ENCODE data around the gene TNFSF13. TPM values are rescaled to one million over a fixed set of nuclear protein-coding genes. Genes with fewer than 3 reads are reported as not detected.
A peak's percentile ranks its signal among the peaks of the same experiment; 100 is the strongest.

TNFSF13 gene
- total RNA-seq, 1 donor from 2014 or later = 5.2 TPM

- no peak for TF ChIP-seq CTCF (IDR thresholded peaks at IDR 0.05; ENCODE audit: unreplicated experiment)
- peaks cover 22% of the 10 kb centered on the region for H3K36me3 Mint-ChIP-seq
- peak overlapping the region; percentile 57 for H3K4me3 Mint-ChIP-seq
- H3K4me1 Mint-ChIP-seq = peaks cover 29% of the 10 kb centered on the region
- DNase-seq (ENCODE audit: low spot score in 2 of 2, unreplicated experiment in 2 of 2) = no peak
- H3K27ac Mint-ChIP-seq = no peak overlapping the region
- no peaks in the 10 kb centered on the region for H3K9me3 Mint-ChIP-seq
- no peaks in the 10 kb centered on the region for H3K27me3 Mint-ChIP-seq (ENCODE audit: low read depth)
These were observed 30.1 kb downstream of the TNFSF13 start for GRCh38 chr17:7588553-7589203.

- Mint-ChIP-seq H3K27ac (no peak overlapping the region), H3K36me3 (peaks cover 28% of the 10 kb centered on the region), H3K27me3 (ENCODE audit: low read depth) (no peaks in the 10 kb centered on the region), H3K4me3 (peak overlapping the region; percentile 57), H3K9me3 (no peaks in the 10 kb centered on the region), H3K4me1 (peaks cover 27% of the 10 kb centered on the region)
- peak; percentile 84 for TF ChIP-seq CTCF (IDR thresholded peaks at IDR 0.05; ENCODE audit: unreplicated experiment)
- DNase-seq (ENCODE audit: low spot score in 2 of 2, unreplicated experiment in 2 of 2) = peak; percentile 65 to 83
These were observed 30.8 kb downstream of the TNFSF13 start for GRCh38 chr17:7589204-7589868.

GRCh38 chr17:7589891-7590691, 31.5 kb downstream of the TNFSF13 start, which contains the start of gene SOX15:
Gene SOX15 (minus strand): TSS chr17:7590094. CDS start chr17:7589676, 418 bp downstream.
- no peak for DNase-seq (ENCODE audit: low spot score in 2 of 2, unreplicated experiment in 2 of 2)
- TF ChIP-seq CTCF (IDR thresholded peaks at IDR 0.05; ENCODE audit: unreplicated experiment) = no peak
- H3K4me3 Mint-ChIP-seq = peak within 1 kb of the TSS; percentile 57
- peak within 1 kb of the TSS; percentile 93 for H3K27ac Mint-ChIP-seq
- peaks cover 21% of the 10 kb centered on the region for H3K4me1 Mint-ChIP-seq
- H3K36me3 Mint-ChIP-seq = peaks cover 31% of the 10 kb centered on the region
- no peaks in the 10 kb centered on the region for H3K27me3 Mint-ChIP-seq (ENCODE audit: low read depth)
- H3K9me3 Mint-ChIP-seq = no peaks in the 10 kb centered on the region

GRCh38 chr17:7590743-7591142, 32.2 kb downstream of the TNFSF13 start:
- peaks cover 19% of the 10 kb centered on the region for H3K4me1 Mint-ChIP-seq
- peak overlapping the region; percentile 93 for H3K27ac Mint-ChIP-seq
- H3K27me3 Mint-ChIP-seq (ENCODE audit: low read depth) = no peaks in the 10 kb centered on the region
- TF ChIP-seq CTCF (IDR thresholded peaks at IDR 0.05; ENCODE audit: unreplicated experiment) = no peak
- H3K36me3 Mint-ChIP-seq = peaks cover 38% of the 10 kb centered on the region
- peak overlapping the region; percentile 2 for H3K4me3 Mint-ChIP-seq
- no peak for DNase-seq (ENCODE audit: low spot score in 2 of 2, unreplicated experiment in 2 of 2)
- no peaks in the 10 kb centered on the region for H3K9me3 Mint-ChIP-seq

- Mint-ChIP-seq H3K27ac (peak overlapping the region; percentile 93), H3K4me1 (peaks cover 18% of the 10 kb centered on the region), H3K9me3 (no peaks in the 10 kb centered on the region), H3K4me3 (no peak overlapping the region), H3K36me3 (peaks cover 42% of the 10 kb centered on the region), H3K27me3 (ENCODE audit: low read depth) (no peaks in the 10 kb centered on the region)
- DNase-seq (ENCODE audit: low spot score in 2 of 2, unreplicated experiment in 2 of 2) = no peak
- TF ChIP-seq CTCF (IDR thresholded peaks at IDR 0.05; ENCODE audit: unreplicated experiment) = no peak
These were observed 33.0 kb downstream of the TNFSF13 start for GRCh38 chr17:7591596-7591995.
